ENCODE measurements around the gene ANGPTL7.

ANGPTL7 gene

GRCh38 chr1:11151114-11151513 lies 38.0 kb upstream of the ANGPTL7 start:
- Histone ChIP-seq H3K27ac (ENCODE audit: low read length, poor library complexity, severe bottlenecking) (no peak overlapping the region), H2BK120ac (ENCODE audit: low read depth, low read length) (no peak overlapping the region), H3K18ac (ENCODE audit: low read depth in 1 of 2, low read length in 2 of 2) (no peak overlapping the region), H4K8ac (ENCODE audit: low read length) (no peak overlapping the region), H3K4me1 (ENCODE audit: control insufficient read depth, insufficient read depth, low read depth, low read length) (peaks cover 4% of the 10 kb centered on the region), H3K14ac (ENCODE audit: low read length in 2 of 2) (no peak overlapping the region), H2BK12ac (ENCODE audit: low read length in 2 of 2) (no peak overlapping the region), H3K36me3 (ENCODE audit: control insufficient read depth in 1 of 2, insufficient read depth in 2 of 2, low read depth in 1 of 2, low read length in 2 of 2) (peaks cover 30 to 64% of the 10 kb centered on the region in 2 experiments), H2AFZ (ENCODE audit: low read depth, low read length) (no peak overlapping the region), H3K4me3 (ENCODE audit: insufficient read depth in 1 of 2, low read depth in 1 of 2, low read length in 2 of 2) (no peak overlapping the region), H3K9ac (ENCODE audit: low read length) (no peak overlapping the region), H3K9me3 (ENCODE audit: control insufficient read depth, low read length) (no peaks in the 10 kb centered on the region), H3K23ac (ENCODE audit: low read length in 2 of 2) (no peak overlapping the region), H3K27me3 (ENCODE audit: control insufficient read depth in 1 of 2, insufficient read depth in 1 of 2, low read length in 2 of 2) (no peaks in the 10 kb centered on the region), H3K79me1 (replicated peaks; ENCODE audit: low read length, poor library complexity, severe bottlenecking) (peaks cover 5% of the 10 kb centered on the region), H4K91ac (ENCODE audit: low read length) (no peak overlapping the region), H3K4ac (ENCODE audit: low read depth in 1 of 2, low read length in 2 of 2) (no peak overlapping the region), H3K4me2 (ENCODE audit: low read length, poor library complexity, severe bottlenecking) (no peak overlapping the region), H2AK5ac (ENCODE audit: low read length, severe bottlenecking) (no peak overlapping the region), H2BK15ac (ENCODE audit: low read depth, poor library complexity, severe bottlenecking) (no peak overlapping the region), H2BK5ac (ENCODE audit: low read depth, low read length, poor library complexity, severe bottlenecking) (no peak overlapping the region)
- 97% methylated on average over 5 of the region's 5 CpGs for WGBS
- DNase-seq: no peak

DNA sequence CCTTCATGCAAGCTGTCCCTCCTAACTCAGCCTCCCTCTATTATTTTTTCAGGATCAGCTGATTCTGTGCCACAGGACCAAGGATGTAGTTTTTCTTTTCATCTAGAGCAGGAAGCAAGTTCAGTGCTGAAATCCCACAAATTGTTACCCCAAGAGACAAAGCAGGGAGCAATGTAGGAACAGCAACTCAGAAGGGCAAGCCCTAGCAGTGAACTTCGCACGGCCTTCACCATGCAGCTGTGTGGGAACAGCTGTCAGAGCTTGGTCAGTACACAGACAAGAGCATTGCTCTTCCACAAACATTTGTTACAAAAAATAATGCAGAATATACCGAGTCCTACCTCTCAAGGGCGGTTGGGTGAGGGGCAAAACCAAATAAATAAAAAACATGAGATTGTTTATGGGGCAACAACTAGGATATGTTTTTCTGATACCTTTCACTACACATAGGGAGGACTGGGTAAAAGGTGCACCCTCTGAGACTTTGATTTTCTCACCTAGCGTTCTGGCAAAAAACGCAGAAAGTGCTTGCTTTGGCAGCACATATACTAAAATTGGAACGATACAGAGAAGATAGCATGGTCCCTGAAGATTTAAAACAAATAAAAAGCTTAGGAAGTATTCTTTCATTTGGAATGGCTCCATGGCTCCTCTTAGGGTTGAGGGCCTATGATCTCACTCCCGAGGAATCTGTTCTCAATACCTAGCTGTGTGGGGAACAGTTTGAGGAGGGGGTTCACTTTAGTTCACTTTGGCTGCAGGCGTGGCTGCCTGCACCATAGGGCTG lies 37.1 kb upstream of the ANGPTL7 start:
- Histone ChIP-seq H2BK12ac (ENCODE audit: low read length in 2 of 2) (no peak overlapping the region), H3K4me2 (ENCODE audit: low read length, poor library complexity, severe bottlenecking) (no peak overlapping the region)

GRCh38 chr1:11152755-11153154 lies 36.4 kb upstream of the ANGPTL7 start:
- H3K27me3 ChIP-seq (ENCODE audit: control insufficient read depth in 1 of 2, insufficient read depth in 1 of 2, low read length in 2 of 2): no peaks in the 10 kb centered on the region
- no peak overlapping the region for H4K8ac ChIP-seq (ENCODE audit: low read length)
- H3K4me1 ChIP-seq (ENCODE audit: control insufficient read depth, insufficient read depth, low read depth, low read length): peaks cover 4% of the 10 kb centered on the region
- peaks cover 25 to 59% of the 10 kb centered on the region in 2 experiments for H3K36me3 ChIP-seq (ENCODE audit: control insufficient read depth in 1 of 2, insufficient read depth in 2 of 2, low read depth in 1 of 2, low read length in 2 of 2)
- H2AFZ ChIP-seq (ENCODE audit: low read depth, low read length): no peak overlapping the region
- no peak overlapping the region for H2BK15ac ChIP-seq (ENCODE audit: low read depth, poor library complexity, severe bottlenecking)
- H3K9ac ChIP-seq (ENCODE audit: low read length): no peak overlapping the region
- DNase-seq: no peak
- H3K4me3 ChIP-seq (ENCODE audit: insufficient read depth in 1 of 2, low read depth in 1 of 2, low read length in 2 of 2): no peak overlapping the region
- H2BK120ac ChIP-seq (ENCODE audit: low read depth, low read length): no peak overlapping the region
- no peak overlapping the region for H2BK5ac ChIP-seq (ENCODE audit: low read depth, low read length, poor library complexity, severe bottlenecking)
- no peak overlapping the region for H3K4ac ChIP-seq (ENCODE audit: low read depth in 1 of 2, low read length in 2 of 2)
- no peak overlapping the region for H2BK12ac ChIP-seq (ENCODE audit: low read length in 2 of 2)
- no peak overlapping the region for H3K14ac ChIP-seq (ENCODE audit: low read length in 2 of 2)
- no peak overlapping the region for H3K23ac ChIP-seq (ENCODE audit: low read length in 2 of 2)
- H3K9me3 ChIP-seq (ENCODE audit: control insufficient read depth, low read length): no peaks in the 10 kb centered on the region
- no peak overlapping the region for H4K91ac ChIP-seq (ENCODE audit: low read length)
- WGBS: 94% methylated on average over 8 of the region's 9 CpGs
- no peak overlapping the region for H2AK5ac ChIP-seq (ENCODE audit: low read length, severe bottlenecking)
- no peak overlapping the region for H3K18ac ChIP-seq (ENCODE audit: low read depth in 1 of 2, low read length in 2 of 2)
- no peak overlapping the region for H3K4me2 ChIP-seq (ENCODE audit: low read length, poor library complexity, severe bottlenecking)
- H3K79me1 ChIP-seq (replicated peaks; ENCODE audit: low read length, poor library complexity, severe bottlenecking): peaks cover 7% of the 10 kb centered on the region
- H3K27ac ChIP-seq (ENCODE audit: low read length, poor library complexity, severe bottlenecking): no peak overlapping the region

More for the DNA sequence above, 37.1 kb upstream of the ANGPTL7 start:
- H3K14ac ChIP-seq (ENCODE audit: low read length in 2 of 2): no peak overlapping the region
- H2BK5ac ChIP-seq (ENCODE audit: low read depth, low read length, poor library complexity, severe bottlenecking): no peak overlapping the region
- H3K18ac ChIP-seq (ENCODE audit: low read depth in 1 of 2, low read length in 2 of 2): no peak overlapping the region
- no peak overlapping the region for H4K91ac ChIP-seq (ENCODE audit: low read length)
- 90% methylated on average over 8 of the region's 9 CpGs for WGBS
- H3K4me1 ChIP-seq (ENCODE audit: control insufficient read depth, insufficient read depth, low read depth, low read length): peaks cover 4% of the 10 kb centered on the region
- peaks cover 24 to 64% of the 10 kb centered on the region in 2 experiments for H3K36me3 ChIP-seq (ENCODE audit: control insufficient read depth in 1 of 2, insufficient read depth in 2 of 2, low read depth in 1 of 2, low read length in 2 of 2)
- H3K27me3 ChIP-seq (ENCODE audit: control insufficient read depth in 1 of 2, insufficient read depth in 1 of 2, low read length in 2 of 2): no peaks in the 10 kb centered on the region
- H3K23ac ChIP-seq (ENCODE audit: low read length in 2 of 2): no peak overlapping the region
- H2BK120ac ChIP-seq (ENCODE audit: low read depth, low read length): no peak overlapping the region
- no peak overlapping the region for H3K4ac ChIP-seq (ENCODE audit: low read depth in 1 of 2, low read length in 2 of 2)
- H2AFZ ChIP-seq (ENCODE audit: low read depth, low read length): no peak overlapping the region
- H2BK15ac ChIP-seq (ENCODE audit: low read depth, poor library complexity, severe bottlenecking): no peak overlapping the region
- H3K27ac ChIP-seq (ENCODE audit: low read length, poor library complexity, severe bottlenecking): no peak overlapping the region
- H2AK5ac ChIP-seq (ENCODE audit: low read length, severe bottlenecking): no peak overlapping the region
- no peak for DNase-seq
- no peak overlapping the region for H3K4me3 ChIP-seq (ENCODE audit: insufficient read depth in 1 of 2, low read depth in 1 of 2, low read length in 2 of 2)
- no peak overlapping the region for H3K9ac ChIP-seq (ENCODE audit: low read length)
- peaks cover 7% of the 10 kb centered on the region for H3K79me1 ChIP-seq (replicated peaks; ENCODE audit: low read length, poor library complexity, severe bottlenecking)
- no peak overlapping the region for H4K8ac ChIP-seq (ENCODE audit: low read length)
- no peaks in the 10 kb centered on the region for H3K9me3 ChIP-seq (ENCODE audit: control insufficient read depth, low read length)

DNA sequence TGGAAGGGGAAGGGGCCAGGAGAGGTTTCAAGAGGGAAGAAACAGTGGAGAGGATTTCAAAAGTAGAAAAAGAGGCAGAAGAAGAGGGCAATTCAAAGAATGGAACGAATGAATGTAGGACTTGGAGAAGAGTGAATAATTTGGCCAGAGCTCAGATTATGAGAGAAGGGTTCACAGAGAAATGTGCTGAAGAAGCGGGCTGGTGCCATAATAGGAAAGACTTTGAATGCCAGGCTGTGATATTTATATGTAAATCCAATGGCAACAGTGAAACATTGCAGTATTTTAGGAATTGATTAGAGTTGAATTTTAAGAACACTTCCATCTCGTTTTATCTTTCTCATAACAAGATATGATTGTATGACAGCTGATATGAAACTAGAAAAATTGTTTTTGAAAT lies 36.0 kb upstream of the ANGPTL7 start:
- no peak overlapping the region for H3K4me2 ChIP-seq (ENCODE audit: low read length, poor library complexity, severe bottlenecking)
- no peak overlapping the region for H4K91ac ChIP-seq (ENCODE audit: low read length)
- no peak for DNase-seq
- H2BK15ac ChIP-seq (ENCODE audit: low read depth, poor library complexity, severe bottlenecking): no peak overlapping the region
- H3K36me3 ChIP-seq (ENCODE audit: control insufficient read depth in 1 of 2, insufficient read depth in 2 of 2, low read depth in 1 of 2, low read length in 2 of 2): peaks cover 25 to 55% of the 10 kb centered on the region in 2 experiments
- no peak overlapping the region for H3K18ac ChIP-seq (ENCODE audit: low read depth in 1 of 2, low read length in 2 of 2)
- 95% methylated on average over 2 of the region's 3 CpGs for WGBS
- no peak overlapping the region for H2AK5ac ChIP-seq (ENCODE audit: low read length, severe bottlenecking)
- no peak overlapping the region for H3K27ac ChIP-seq (ENCODE audit: low read length, poor library complexity, severe bottlenecking)
- H2BK120ac ChIP-seq (ENCODE audit: low read depth, low read length): no peak overlapping the region
- no peaks in the 10 kb centered on the region for H3K9me3 ChIP-seq (ENCODE audit: control insufficient read depth, low read length)
- H3K4me1 ChIP-seq (ENCODE audit: control insufficient read depth, insufficient read depth, low read depth, low read length): peaks cover 5% of the 10 kb centered on the region
- H4K8ac ChIP-seq (ENCODE audit: low read length): no peak overlapping the region
- H3K79me1 ChIP-seq (replicated peaks; ENCODE audit: low read length, poor library complexity, severe bottlenecking): peaks cover 8% of the 10 kb centered on the region
- no peak overlapping the region for H2BK12ac ChIP-seq (ENCODE audit: low read length in 2 of 2)
- H3K23ac ChIP-seq (ENCODE audit: low read length in 2 of 2): no peak overlapping the region
- H2BK5ac ChIP-seq (ENCODE audit: low read depth, low read length, poor library complexity, severe bottlenecking): no peak overlapping the region
- no peak overlapping the region for H3K4me3 ChIP-seq (ENCODE audit: insufficient read depth in 1 of 2, low read depth in 1 of 2, low read length in 2 of 2)
- no peak overlapping the region for H2AFZ ChIP-seq (ENCODE audit: low read depth, low read length)
- no peaks in the 10 kb centered on the region for H3K27me3 ChIP-seq (ENCODE audit: control insufficient read depth in 1 of 2, insufficient read depth in 1 of 2, low read length in 2 of 2)
- H3K4ac ChIP-seq (ENCODE audit: low read depth in 1 of 2, low read length in 2 of 2): no peak overlapping the region
- no peak overlapping the region for H3K9ac ChIP-seq (ENCODE audit: low read length)
- no peak overlapping the region for H3K14ac ChIP-seq (ENCODE audit: low read length in 2 of 2)

Measured in mesenchymal stem cell (in vitro differentiated cells and primary cell).